Lower lobe of right lung (tissue), 2 donors: ENCODE results near the gene CARS2. TPM values are rescaled to one million over a fixed set of nuclear protein-coding genes. Genes with fewer than 3 reads are reported as not detected.
A peak's percentile ranks its signal among the peaks of the same experiment; 100 is the strongest.
"Not testable (repeated sequence)": the region's sequence is repeated elsewhere in the genome, so short reads cannot be mapped to it uniquely, and the experiment has no call there.

Experiments used
- ATAC-seq, 2 donors: fragments of 200-7000 bp; cut with Tn5 transposase; one replicate each; pipeline ENCODE4 v1.9.1; 2020 to 2022; ENCODE audit warnings: mild to moderate bottlenecking in 2 of 2, moderate library complexity in 2 of 2
- DNase-seq: peaks from one replicate; pipeline ENCODE4 v3.0.0-alpha.2; 2020
- H3K27ac ChIP-seq: fragments of 200-600 bp; one replicate; pipeline ENCODE4 v1.8.0; 2022
- H3K27me3 ChIP-seq: fragments of 200-600 bp; one replicate; pipeline ENCODE4 v1.8.0; 2022; ENCODE audit warnings: low read depth
- H3K36me3 ChIP-seq: fragments of 200-600 bp; one replicate; pipeline ENCODE4 v1.8.0; 2022; ENCODE audit warnings: mild to moderate bottlenecking
- H3K4me1 ChIP-seq: fragments of 200-600 bp; one replicate; pipeline ENCODE4 v1.8.0; 2022
- H3K4me3 ChIP-seq: fragments of 200-600 bp; one replicate; pipeline ENCODE4 v1.8.0; 2022; ENCODE audit warnings: mild to moderate bottlenecking
- H3K9me3 ChIP-seq: fragments of 200-600 bp; one replicate; pipeline ENCODE4 v1.8.0; 2022
- intact Hi-C: fragments of 100-400 bp; cut with DNase I; formaldehyde crosslinking; loops from one replicate; pipeline ENCODE4 v1.11.0; 2022
- total RNA-seq: library from RNA; stranded (reverse); fragmentation: NEBNext Ultra II Directional; extraction: Animal tissue kit (Norgen Biotek cat#: 25700); gene quantifications from one replicate; pipeline ENCODE4 v1.2.1, GENCODE V29; 2021
- TF ChIP-seq, protein P1 (sequence below): fragments of 200-600 bp; IDR thresholded peaks from one replicate; pipeline ENCODE4 v1.8.0; 2022; ENCODE audit warnings: antibody characterized with exemption, mild to moderate bottlenecking
- donor health status: DM: no; HTN: yes; CAD: no; lungs with severe emphysema.

CARS2 gene
- total RNA-seq, 1 donor from 2014 or later, result 70.3 TPM

DNA sequence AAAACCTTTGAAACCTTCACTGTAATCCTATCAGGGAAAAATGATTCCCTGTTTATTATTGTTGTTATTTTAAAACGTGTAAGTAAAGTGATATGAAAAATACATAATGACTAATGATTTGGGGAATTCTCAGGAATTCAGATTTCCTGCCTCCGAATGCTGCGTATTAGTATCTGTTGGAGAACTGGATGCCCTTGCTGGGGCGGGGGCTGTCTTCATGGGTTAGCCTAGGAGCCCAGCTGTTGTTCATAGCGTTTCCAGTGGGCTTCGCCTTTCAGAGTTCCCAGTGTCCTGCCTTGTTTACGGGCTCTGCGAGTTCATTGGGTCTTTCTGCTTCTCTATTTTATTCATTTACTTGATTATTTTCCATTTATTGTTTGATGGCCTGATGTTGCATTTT lies 72.1 kb downstream of the CARS2 start:
- H3K9me3 ChIP-seq, result no peaks in the 10 kb centered on the region
- H3K4me1 ChIP-seq, result no peaks in the 10 kb centered on the region
- DNase-seq (no peak), ATAC-seq (no peak)
- no peaks in the 10 kb centered on the region for H3K27me3 ChIP-seq
- TF ChIP-seq, protein P1, sequence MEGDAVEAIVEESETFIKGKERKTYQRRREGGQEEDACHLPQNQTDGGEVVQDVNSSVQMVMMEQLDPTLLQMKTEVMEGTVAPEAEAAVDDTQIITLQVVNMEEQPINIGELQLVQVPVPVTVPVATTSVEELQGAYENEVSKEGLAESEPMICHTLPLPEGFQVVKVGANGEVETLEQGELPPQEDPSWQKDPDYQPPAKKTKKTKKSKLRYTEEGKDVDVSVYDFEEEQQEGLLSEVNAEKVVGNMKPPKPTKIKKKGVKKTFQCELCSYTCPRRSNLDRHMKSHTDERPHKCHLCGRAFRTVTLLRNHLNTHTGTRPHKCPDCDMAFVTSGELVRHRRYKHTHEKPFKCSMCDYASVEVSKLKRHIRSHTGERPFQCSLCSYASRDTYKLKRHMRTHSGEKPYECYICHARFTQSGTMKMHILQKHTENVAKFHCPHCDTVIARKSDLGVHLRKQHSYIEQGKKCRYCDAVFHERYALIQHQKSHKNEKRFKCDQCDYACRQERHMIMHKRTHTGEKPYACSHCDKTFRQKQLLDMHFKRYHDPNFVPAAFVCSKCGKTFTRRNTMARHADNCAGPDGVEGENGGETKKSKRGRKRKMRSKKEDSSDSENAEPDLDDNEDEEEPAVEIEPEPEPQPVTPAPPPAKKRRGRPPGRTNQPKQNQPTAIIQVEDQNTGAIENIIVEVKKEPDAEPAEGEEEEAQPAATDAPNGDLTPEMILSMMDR, result no peak
- no peak overlapping the region for H3K4me3 ChIP-seq
- peaks cover 78% of the 10 kb centered on the region for H3K36me3 ChIP-seq
- intact Hi-C loops, result no loop called here
- H3K27ac ChIP-seq, result no peak overlapping the region

DNA sequence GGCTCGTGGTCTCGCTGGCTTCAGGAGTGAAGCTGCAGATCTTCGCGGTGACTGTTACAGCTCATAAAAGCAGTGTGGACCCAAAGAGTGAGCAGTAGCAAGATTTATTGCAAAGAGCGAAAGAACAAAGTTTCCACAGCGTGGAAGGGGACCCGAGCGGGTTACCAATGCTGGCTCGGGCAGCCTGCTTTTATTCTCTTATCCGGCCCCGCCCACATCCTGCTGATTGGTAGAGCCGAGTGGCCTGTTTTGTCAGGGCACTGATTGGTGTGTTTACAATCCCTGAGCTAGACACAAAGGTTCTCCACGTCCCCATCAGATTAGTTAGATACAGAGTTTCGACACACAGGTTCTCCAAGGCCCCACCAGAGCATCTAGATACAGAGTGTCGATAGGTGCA lies 73.7 kb downstream of the CARS2 start:
- H3K4me3 ChIP-seq, ATAC-seq, intact Hi-C loops, H3K9me3 ChIP-seq, H3K4me1 ChIP-seq, H3K27me3 ChIP-seq, H3K27ac ChIP-seq: not testable (repeated sequence)
- H3K36me3 ChIP-seq, result peaks cover 78% of the 10 kb centered on the region
- peak; percentile 25 for DNase-seq

DNA sequence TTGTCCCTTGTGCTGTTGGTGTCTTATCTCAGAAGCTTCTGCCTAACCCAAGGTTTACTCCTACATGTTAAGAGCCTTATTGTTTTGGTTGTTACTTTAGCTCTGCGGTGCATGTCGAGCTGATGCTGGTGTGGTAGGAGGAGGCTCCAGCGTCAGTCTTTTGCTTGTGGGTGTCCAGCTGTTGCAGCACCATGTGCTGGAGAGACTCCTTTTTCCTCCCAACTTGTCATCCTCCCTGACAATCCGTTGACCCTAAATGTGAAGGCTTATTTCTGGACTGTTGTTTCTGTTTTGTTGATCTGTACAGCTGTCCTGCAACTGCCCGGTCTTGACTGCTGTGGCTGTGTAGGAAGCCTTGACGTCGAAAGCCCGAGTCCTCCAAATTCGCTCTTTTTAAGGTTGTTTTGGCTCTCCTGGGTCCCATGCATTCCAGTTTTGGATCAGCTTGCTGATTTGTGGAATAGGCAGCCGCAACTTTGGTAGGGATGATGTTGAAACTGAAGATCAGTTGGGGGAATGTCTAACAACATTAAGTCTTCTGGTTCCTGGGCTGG lies 75.3 kb downstream of the CARS2 start:
- H3K4me1 ChIP-seq, result no peaks in the 10 kb centered on the region
- ATAC-seq, result no peak
- peaks cover 70% of the 10 kb centered on the region for H3K36me3 ChIP-seq
- intact Hi-C loops, result no loop called here
- no peak overlapping the region for H3K27ac ChIP-seq
- no peaks in the 10 kb centered on the region for H3K27me3 ChIP-seq
- no peak for DNase-seq
- TF ChIP-seq, protein P1, result no peak
- H3K9me3 ChIP-seq, result no peaks in the 10 kb centered on the region
- no peak overlapping the region for H3K4me3 ChIP-seq

DNA sequence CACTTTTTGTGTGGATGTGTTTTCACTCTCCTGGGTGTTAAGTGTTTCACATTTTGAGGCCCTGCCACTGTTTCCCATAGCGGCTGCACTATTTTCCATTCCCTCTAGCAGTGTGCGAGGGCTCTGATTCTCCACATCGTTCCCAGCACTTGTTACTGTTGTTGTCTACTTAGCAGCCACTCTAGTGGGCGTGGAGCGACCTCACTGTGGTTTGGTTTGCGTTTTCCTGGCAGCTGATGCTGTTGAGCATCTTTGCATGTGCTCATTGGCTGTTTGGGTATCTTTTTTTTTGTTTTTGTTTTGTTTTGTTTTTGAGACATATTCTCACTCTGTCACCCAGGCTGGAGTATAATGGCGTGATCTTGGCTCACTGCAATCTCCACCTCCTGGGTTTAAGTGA lies 76.2 kb downstream of the CARS2 start:
- Histone ChIP-seq H3K27ac (no peak overlapping the region), H3K36me3 (peaks cover 70% of the 10 kb centered on the region), H3K27me3 (no peaks in the 10 kb centered on the region), H3K4me1 (no peaks in the 10 kb centered on the region), H3K9me3 (no peaks in the 10 kb centered on the region), H3K4me3 (no peak overlapping the region)
- no peak for ATAC-seq
- TF ChIP-seq, protein P1, result no peak
- intact Hi-C loops, result no loop called here
- no peak for DNase-seq

DNA sequence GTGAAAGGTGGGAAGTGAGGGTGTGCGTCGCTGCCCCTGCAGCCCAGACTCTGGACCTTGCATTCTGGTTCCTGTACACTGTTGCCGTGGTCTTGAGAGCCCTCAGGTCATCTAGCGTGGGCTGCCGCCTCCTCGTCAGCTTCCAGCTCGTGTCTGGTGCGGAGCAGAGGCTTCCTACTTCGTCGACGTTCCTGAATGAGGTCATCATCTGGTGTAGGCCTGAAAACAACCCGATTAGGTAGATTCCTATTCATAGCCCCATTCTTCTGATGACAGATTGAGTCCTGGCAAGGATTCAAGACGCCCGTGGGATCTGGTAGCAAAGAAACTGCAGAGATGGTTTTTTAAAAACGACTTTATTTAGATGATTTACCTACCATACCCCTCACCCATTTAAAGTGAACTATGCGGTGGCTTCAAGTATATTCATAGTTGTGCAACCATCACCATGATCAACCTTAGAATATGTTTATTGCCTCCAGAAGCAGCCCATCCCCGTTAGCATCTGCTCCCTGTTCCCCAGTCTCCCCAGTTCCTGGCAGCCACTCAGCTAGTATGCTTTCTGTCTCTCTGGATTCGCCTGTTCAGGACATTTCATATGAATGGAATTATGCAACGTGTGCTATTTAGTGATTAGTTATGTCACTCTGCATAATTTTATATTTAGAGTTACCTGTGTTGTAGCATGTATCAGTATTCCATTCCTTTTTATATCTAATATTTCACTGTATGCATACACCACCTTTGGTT lies 76.8 kb downstream of the CARS2 start:
- intact Hi-C loops, result no loop called here
- DNase-seq, result peak; percentile 35
- no peak overlapping the region for H3K4me3 ChIP-seq
- peaks cover 70% of the 10 kb centered on the region for H3K36me3 ChIP-seq
- no peaks in the 10 kb centered on the region for H3K4me1 ChIP-seq
- no peaks in the 10 kb centered on the region for H3K27me3 ChIP-seq
- no peak overlapping the region for H3K27ac ChIP-seq
- no peaks in the 10 kb centered on the region for H3K9me3 ChIP-seq
- no peak for ATAC-seq
- TF ChIP-seq, protein P1, result no peak

DNA sequence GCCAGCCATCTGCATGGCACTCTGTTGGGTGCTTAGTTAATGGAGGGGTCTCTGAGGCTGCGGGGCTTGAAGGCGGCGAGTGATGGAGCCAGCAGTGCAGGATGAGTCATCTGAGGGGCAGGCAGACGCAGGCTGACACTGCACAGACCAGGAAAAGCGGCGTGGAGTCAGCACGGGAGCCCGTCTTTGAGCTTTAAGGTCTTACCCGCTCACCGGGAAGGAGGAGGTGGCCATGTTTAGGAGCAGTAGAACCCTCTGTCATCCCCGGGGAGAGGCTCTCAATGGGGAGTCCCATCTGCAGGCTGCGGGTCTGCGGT lies 77.5 kb downstream of the CARS2 start:
- DNase-seq, result peak; percentile 28
- Histone ChIP-seq H3K27me3 (no peaks in the 10 kb centered on the region), H3K4me3 (no peak overlapping the region), H3K4me1 (no peaks in the 10 kb centered on the region), H3K27ac (no peak overlapping the region), H3K9me3 (no peaks in the 10 kb centered on the region), H3K36me3 (peaks cover 77% of the 10 kb centered on the region)
- TF ChIP-seq, protein P1, result no peak
- intact Hi-C loops, result no loop called here
- ATAC-seq, result peak in 1 of 2 donors; percentile 11
